ENCODE results near the gene IQGAP3.

IQGAP3 gene

GRCh38 chr1:156508205-156508954 lies 64.0 kb downstream of the IQGAP3 start:
- TF ChIP-seq TCF12 (IDR thresholded peaks at IDR 0.05; ENCODE audit: low read depth) (no peak), USF1 (IDR thresholded peaks at IDR 0.05) (no peak), CREB1 (IDR thresholded peaks at IDR 0.05; ENCODE audit: low read depth) (no peak), NFIC (IDR thresholded peaks at IDR 0.05) (no peak), EGR1 (IDR thresholded peaks at IDR 0.05) (no peak), FOXM1 (IDR thresholded peaks at IDR 0.05; ENCODE audit: borderline replicate concordance, low read depth) (no peak), MAX (IDR thresholded peaks at IDR 0.05) (no peak), RAD21 (IDR thresholded peaks at IDR 0.05; ENCODE audit: low read depth) (no peak), ZBTB7A (IDR thresholded peaks at IDR 0.05; ENCODE audit: low read depth) (no peak), YY1 (IDR thresholded peaks at IDR 0.05; ENCODE audit: low read depth) (no peak), TEAD4 (IDR thresholded peaks at IDR 0.05) (no peak), TAF1 (IDR thresholded peaks at IDR 0.05; ENCODE audit: low read depth) (no peak), EP300 (IDR thresholded peaks at IDR 0.05; ENCODE audit: borderline replicate concordance) (no peak)

- no peak for TF ChIP-seq EP300 (IDR thresholded peaks at IDR 0.05; ENCODE audit: borderline replicate concordance)
- no peak for TF ChIP-seq TEAD4 (IDR thresholded peaks at IDR 0.05)
- no peak for TF ChIP-seq NFIC (IDR thresholded peaks at IDR 0.05)
- no peak for TF ChIP-seq CREB1 (IDR thresholded peaks at IDR 0.05; ENCODE audit: low read depth)
- no peak for TF ChIP-seq USF1 (IDR thresholded peaks at IDR 0.05)
- TF ChIP-seq REST (IDR thresholded peaks at IDR 0.05; ENCODE audit: low read depth): no peak
- no peak for TF ChIP-seq TAF1 (IDR thresholded peaks at IDR 0.05; ENCODE audit: low read depth)
- TF ChIP-seq MAX (IDR thresholded peaks at IDR 0.05): no peak
- TF ChIP-seq CEBPB (IDR thresholded peaks at IDR 0.05): no peak
- no peak for TF ChIP-seq YY1 (IDR thresholded peaks at IDR 0.05; ENCODE audit: low read depth)
- TF ChIP-seq TCF12 (IDR thresholded peaks at IDR 0.05; ENCODE audit: low read depth): no peak
- TF ChIP-seq FOXM1 (IDR thresholded peaks at IDR 0.05; ENCODE audit: borderline replicate concordance, low read depth): no peak
- no peak for TF ChIP-seq EGR1 (IDR thresholded peaks at IDR 0.05)
- TF ChIP-seq ZBTB7A (IDR thresholded peaks at IDR 0.05; ENCODE audit: low read depth): no peak
- no peak for TF ChIP-seq RAD21 (IDR thresholded peaks at IDR 0.05; ENCODE audit: low read depth)
These were observed 65.9 kb downstream of the IQGAP3 start for GRCh38 chr1:156506450-156506849.

- TF ChIP-seq CEBPB (IDR thresholded peaks at IDR 0.05) (no peak), FOXM1 (IDR thresholded peaks at IDR 0.05; ENCODE audit: borderline replicate concordance, low read depth) (no peak), REST (IDR thresholded peaks at IDR 0.05; ENCODE audit: low read depth) (no peak), CREB1 (IDR thresholded peaks at IDR 0.05; ENCODE audit: low read depth) (no peak), TAF1 (IDR thresholded peaks at IDR 0.05; ENCODE audit: low read depth) (no peak), NFIC (IDR thresholded peaks at IDR 0.05) (no peak), MAX (IDR thresholded peaks at IDR 0.05) (no peak), USF1 (IDR thresholded peaks at IDR 0.05) (no peak), TEAD4 (IDR thresholded peaks at IDR 0.05) (no peak), EP300 (IDR thresholded peaks at IDR 0.05; ENCODE audit: borderline replicate concordance) (no peak)
These were observed 66.6 kb downstream of the IQGAP3 start for GRCh38 chr1:156505679-156506298.

GRCh38 chr1:156504821-156505678 lies 67.3 kb downstream of the IQGAP3 start:
- TF ChIP-seq REST (IDR thresholded peaks at IDR 0.05; ENCODE audit: low read depth): no peak
- TF ChIP-seq RAD21 (IDR thresholded peaks at IDR 0.05; ENCODE audit: low read depth): no peak
- TF ChIP-seq TCF12 (IDR thresholded peaks at IDR 0.05; ENCODE audit: low read depth): peak; percentile 64; the same call in 1 of the 2 replicates
- TF ChIP-seq CEBPB (IDR thresholded peaks at IDR 0.05): no peak
- 0 out of 2 replicates have a peak, but pooled peaks have one; percentile 28 for TF ChIP-seq YY1 (IDR thresholded peaks at IDR 0.05; ENCODE audit: low read depth)
- TF ChIP-seq EP300 (IDR thresholded peaks at IDR 0.05; ENCODE audit: borderline replicate concordance): peak; percentile 26; the same call in 1 of the 2 replicates
- TF ChIP-seq ZBTB7A (IDR thresholded peaks at IDR 0.05; ENCODE audit: low read depth): peak; percentile 84; the same call in 1 of the 2 replicates
- peak; percentile 72 for TF ChIP-seq EGR1 (IDR thresholded peaks at IDR 0.05)
- peak; percentile 97 for TF ChIP-seq CREB1 (IDR thresholded peaks at IDR 0.05; ENCODE audit: low read depth)
- peak; percentile 91 for TF ChIP-seq USF1 (IDR thresholded peaks at IDR 0.05)
- peak; percentile 18; the same call in 1 of the 2 replicates for TF ChIP-seq NFIC (IDR thresholded peaks at IDR 0.05)
- TF ChIP-seq MAX (IDR thresholded peaks at IDR 0.05): peak; percentile 99
- peak; percentile 63 for TF ChIP-seq TEAD4 (IDR thresholded peaks at IDR 0.05)
- TF ChIP-seq FOXM1 (IDR thresholded peaks at IDR 0.05; ENCODE audit: borderline replicate concordance, low read depth): peak; percentile 38; the same call in 1 of the 2 replicates
- peak; percentile 61; the same call in 1 of the 2 replicates for TF ChIP-seq TAF1 (IDR thresholded peaks at IDR 0.05; ENCODE audit: low read depth)

Measured in Ishikawa (cell line).